Liver (tissue), 9 donors: ENCODE results near the gene TSPAN8. TPM values are rescaled to one million over a fixed set of nuclear protein-coding genes. Genes with fewer than 3 reads are reported as not detected.

Experiments used
- DNase-seq: peaks from one replicate; pipeline ENCODE4 v3.0.0-alpha.2; 2017; ENCODE audit warnings: low spot score
- H3K27ac ChIP-seq, 2 donors: one replicate each; pipeline ENCODE4 v1.7.0; 2013; ENCODE audit warnings: inconsistent platforms in 2 of 2, low read length in 2 of 2, control low read depth in 1 of 2, low read depth in 1 of 2, mild to moderate bottlenecking in 1 of 2
- H3K27me3 ChIP-seq, 4 donors: one replicate each; pipeline versions ENCODE4 v1.6.1 to v1.7.0; 2013; ENCODE audit warnings: low read length in 3 of 4, inconsistent platforms in 1 of 4, mild to moderate bottlenecking in 1 of 4, moderate library complexity in 1 of 4; ENCODE audit not compliant: control insufficient read depth in 4 of 4, insufficient read depth in 4 of 4
- H3K36me3 ChIP-seq, 4 donors: one replicate each; pipeline versions ENCODE4 v1.6.1 to v1.7.0; 2013; ENCODE audit warnings: low read length in 3 of 4, mild to moderate bottlenecking in 3 of 4, low read depth in 1 of 4, moderate library complexity in 1 of 4; ENCODE audit not compliant: control insufficient read depth in 4 of 4, insufficient read depth in 3 of 4
- H3K4me1 ChIP-seq, 4 donors: one replicate each; pipeline versions ENCODE4 v1.6.1 to v1.7.0; 2013; ENCODE audit warnings: low read length in 3 of 4, mild to moderate bottlenecking in 3 of 4, moderate library complexity in 1 of 4; ENCODE audit not compliant: control insufficient read depth in 4 of 4, insufficient read depth in 4 of 4
- H3K4me3 ChIP-seq, 3 donors: one replicate each; pipeline versions ENCODE4 v1.6.1 to v1.7.0; 2013; ENCODE audit warnings: low read length in 3 of 3, control low read depth in 1 of 3, low read depth in 1 of 3, mild to moderate bottlenecking in 1 of 3
- H3K9ac ChIP-seq, 2 donors: one replicate each; pipeline ENCODE4 v1.7.0; 2013; ENCODE audit warnings: low read length in 2 of 2, mild to moderate bottlenecking in 2 of 2, moderate library complexity in 2 of 2, control low read depth in 1 of 2, low read depth in 1 of 2
- H3K9me3 ChIP-seq, 4 donors: one replicate each; pipeline versions ENCODE4 v1.6.1 to v1.7.0; 2013; ENCODE audit warnings: low read length in 3 of 4; ENCODE audit not compliant: control insufficient read depth in 4 of 4
- EGR1 ChIP-seq, 2 donors: IDR thresholded peaks; 2 replicates each; pipeline ENCODE4 v1.6.1; 2016 to 2018; ENCODE audit warnings: antibody characterized with exemption in 2 of 2, low read depth in 2 of 2
- FOXA1 ChIP-seq: IDR thresholded peaks from 2 replicates; pipeline ENCODE4 v1.6.1; 2016; ENCODE audit warnings: antibody characterized with exemption
- FOXA2 ChIP-seq: IDR thresholded peaks from 2 replicates; pipeline ENCODE4 v1.6.1; 2016; ENCODE audit warnings: antibody characterized with exemption
- GABPA ChIP-seq, 2 donors: IDR thresholded peaks in 1 of 2; conservative IDR thresholded peaks in 1 of 2; 2 replicates each; pipeline ENCODE4 v1.6.1; 2016; ENCODE audit warnings: antibody characterized with exemption in 2 of 2, mild to moderate bottlenecking in 1 of 2, moderate library complexity in 1 of 2
- HNF4A ChIP-seq, 2 donors: conservative IDR thresholded peaks; 2 replicates each; pipeline ENCODE4 v1.6.1; 2016; ENCODE audit warnings: antibody characterized with exemption in 2 of 2, mild to moderate bottlenecking in 2 of 2
- HNF4G ChIP-seq: IDR thresholded peaks from 2 replicates; pipeline ENCODE4 v1.6.1; 2016; ENCODE audit warnings: antibody characterized with exemption
- JUND ChIP-seq, 2 donors: IDR thresholded peaks; 2 replicates each; pipeline ENCODE4 v1.6.1; 2016; ENCODE audit warnings: antibody characterized with exemption in 2 of 2
- NR2F2 ChIP-seq: IDR thresholded peaks from 2 replicates; pipeline ENCODE4 v1.6.1; 2016; ENCODE audit warnings: antibody characterized with exemption
- RAD21 ChIP-seq, 2 donors: IDR thresholded peaks; 2 replicates each; pipeline ENCODE4 v1.6.1; 2016; ENCODE audit warnings: antibody characterized with exemption in 2 of 2, mild to moderate bottlenecking in 2 of 2
- RXRA ChIP-seq, 2 donors: IDR thresholded peaks; 2 replicates each; pipeline ENCODE4 v1.6.1; 2017 to 2018; ENCODE audit warnings: antibody characterized with exemption in 2 of 2, mild to moderate bottlenecking in 1 of 2
- SP1 ChIP-seq: IDR thresholded peaks from 2 replicates; pipeline ENCODE4 v1.6.1; 2018; ENCODE audit warnings: antibody characterized with exemption, mild to moderate bottlenecking
- TAF1 ChIP-seq: conservative IDR thresholded peaks from 2 replicates; pipeline ENCODE4 v1.6.1; 2016; ENCODE audit warnings: antibody characterized with exemption, mild to moderate bottlenecking
- YY1 ChIP-seq: IDR thresholded peaks from 2 replicates; pipeline ENCODE4 v1.6.1; 2016; ENCODE audit warnings: antibody characterized with exemption, mild to moderate bottlenecking
- WGBS: extraction: QIAGEN DNeasy Blood & Tissue Kit; methylation state at CpG from one replicate; pipeline ENCODE4 v1.1.7; 2013; 5-methylcytosine and 5-hydroxymethylcytosine counted together
- polyA plus RNA-seq, 2 donors: library from polyadenylated mRNA; stranded (reverse) in 1 of 2; unstranded in 1 of 2; fragments of 200-250 nt in 1 of 2; fragments of >200 nt in 1 of 2; fragmentation: Nextera tagmentation in 1 of 2; extraction: Ambion mirVana in 1 of 2; gene quantifications; one replicate each; pipeline versions ENCODE4 v1.2.1 to v1.2.3, GENCODE V29; 2013 to 2015
- total RNA-seq, 2 donors: library from RNA; depleted of rRNA; stranded (reverse); fragments of >200 nt; gene quantifications; one replicate each; pipeline ENCODE4 v1.2.3, GENCODE V29; 2014
- TF ChIP-seq, protein P1 (sequence below): fragments of 150-350 bp; IDR thresholded peaks from 2 replicates; pipeline ENCODE4 v1.5.1; 2017; ENCODE audit warnings: improper control_type of control experiment, low read depth, low read length; ENCODE audit not compliant: missing input control
- TF ChIP-seq, protein P2 (sequence below): IDR thresholded peaks from 2 replicates; pipeline ENCODE4 v1.6.1; 2016; ENCODE audit warnings: antibody characterized with exemption
- TF ChIP-seq, protein P3 (sequence below): IDR thresholded peaks from 2 replicates; pipeline ENCODE4 v1.6.1; 2016; ENCODE audit warnings: antibody characterized with exemption
- TF ChIP-seq, protein P4 (sequence below): IDR thresholded peaks from 2 replicates; pipeline ENCODE4 v1.6.1; 2016; ENCODE audit warnings: antibody characterized with exemption, mild to moderate bottlenecking
- TF ChIP-seq, protein P5 (sequence below): IDR thresholded peaks from 2 replicates; pipeline ENCODE4 v1.6.1; 2016; ENCODE audit warnings: antibody characterized with exemption
- donor health status: healthy.
- donor health status: healthy.
- donor health status: healthy.
- donor health status: healthy.
- donor health status: healthy.

Gene TSPAN8
- total and polyA plus RNA-seq, 4 donors, result 0.65 to 9.3 (median 5.2) TPM

DNA sequence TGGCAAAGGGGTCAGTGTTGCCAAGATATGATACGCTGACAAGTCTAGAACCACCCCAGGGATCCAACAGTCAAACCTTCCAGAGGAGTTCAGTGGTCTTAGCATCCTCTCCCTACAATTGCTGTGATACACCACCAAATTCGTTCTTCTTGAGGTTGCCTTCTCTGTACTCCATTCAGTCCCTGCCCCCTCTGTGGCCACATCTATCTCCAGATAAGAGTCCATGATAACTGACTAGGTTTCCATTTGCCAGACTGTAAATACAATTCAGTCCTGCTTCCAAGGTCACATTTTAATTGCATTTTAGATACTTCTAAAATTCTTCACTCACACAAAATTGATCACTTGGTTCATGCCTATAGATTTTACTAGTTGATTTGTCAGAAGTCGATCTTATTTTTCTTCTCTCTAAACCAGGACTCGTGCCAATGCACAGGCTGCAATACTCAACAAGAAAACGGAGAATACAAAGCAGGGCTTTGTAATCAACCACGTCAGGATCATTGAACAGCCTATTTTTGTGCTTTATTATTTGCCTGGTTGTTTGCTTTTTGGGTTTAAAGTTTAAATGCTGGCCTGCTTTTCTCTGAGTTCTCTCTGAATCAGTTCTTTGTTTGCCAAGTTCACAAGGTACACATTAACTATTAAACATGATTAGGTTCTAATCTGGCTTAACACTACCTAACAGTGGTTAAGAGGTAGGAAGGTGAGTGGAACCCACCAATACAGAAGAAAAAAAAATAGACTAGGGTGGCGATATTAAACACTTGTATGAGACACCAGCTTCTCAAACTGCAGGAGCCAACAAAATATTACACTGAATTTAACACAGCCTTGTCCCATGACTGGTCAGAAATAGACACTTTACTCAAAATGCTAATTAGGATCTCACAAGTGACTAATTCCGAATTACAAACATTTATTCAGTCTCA lies 5.3 kb upstream of the TSPAN8 start:
- TF ChIP-seq SP1 (peak; percentile 96), HNF4G (peak; percentile 20), FOXA1 (peak; percentile 3), RXRA (IDR thresholded peaks at IDR 0.05) (peak; percentile 73 to 84), GABPA (IDR thresholded peaks at IDR 0.05 in 1 of 2, conservative IDR thresholded peaks at IDR 0.05 in 1 of 2) (no peak), EGR1 (IDR thresholded peaks at IDR 0.05; ENCODE audit: low read depth in 2 of 2) (peak in 1 of 2 donors; percentile 33), JUND (IDR thresholded peaks at IDR 0.05) (peak in 1 of 2 donors; percentile 63), NR2F2 (no peak), FOXA2 (peak; percentile 76), YY1 (peak; percentile 86), TAF1 (no peak), RAD21 (IDR thresholded peaks at IDR 0.05) (peak; percentile 50 to 57), HNF4A (conservative IDR thresholded peaks at IDR 0.05) (peak; percentile 84 to 90)
- TF ChIP-seq, protein P1, sequence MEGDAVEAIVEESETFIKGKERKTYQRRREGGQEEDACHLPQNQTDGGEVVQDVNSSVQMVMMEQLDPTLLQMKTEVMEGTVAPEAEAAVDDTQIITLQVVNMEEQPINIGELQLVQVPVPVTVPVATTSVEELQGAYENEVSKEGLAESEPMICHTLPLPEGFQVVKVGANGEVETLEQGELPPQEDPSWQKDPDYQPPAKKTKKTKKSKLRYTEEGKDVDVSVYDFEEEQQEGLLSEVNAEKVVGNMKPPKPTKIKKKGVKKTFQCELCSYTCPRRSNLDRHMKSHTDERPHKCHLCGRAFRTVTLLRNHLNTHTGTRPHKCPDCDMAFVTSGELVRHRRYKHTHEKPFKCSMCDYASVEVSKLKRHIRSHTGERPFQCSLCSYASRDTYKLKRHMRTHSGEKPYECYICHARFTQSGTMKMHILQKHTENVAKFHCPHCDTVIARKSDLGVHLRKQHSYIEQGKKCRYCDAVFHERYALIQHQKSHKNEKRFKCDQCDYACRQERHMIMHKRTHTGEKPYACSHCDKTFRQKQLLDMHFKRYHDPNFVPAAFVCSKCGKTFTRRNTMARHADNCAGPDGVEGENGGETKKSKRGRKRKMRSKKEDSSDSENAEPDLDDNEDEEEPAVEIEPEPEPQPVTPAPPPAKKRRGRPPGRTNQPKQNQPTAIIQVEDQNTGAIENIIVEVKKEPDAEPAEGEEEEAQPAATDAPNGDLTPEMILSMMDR, result no peak
- TF ChIP-seq, protein P2, sequence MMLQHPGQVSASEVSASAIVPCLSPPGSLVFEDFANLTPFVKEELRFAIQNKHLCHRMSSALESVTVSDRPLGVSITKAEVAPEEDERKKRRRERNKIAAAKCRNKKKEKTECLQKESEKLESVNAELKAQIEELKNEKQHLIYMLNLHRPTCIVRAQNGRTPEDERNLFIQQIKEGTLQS, result peak; percentile 33
- TF ChIP-seq, protein P3, sequence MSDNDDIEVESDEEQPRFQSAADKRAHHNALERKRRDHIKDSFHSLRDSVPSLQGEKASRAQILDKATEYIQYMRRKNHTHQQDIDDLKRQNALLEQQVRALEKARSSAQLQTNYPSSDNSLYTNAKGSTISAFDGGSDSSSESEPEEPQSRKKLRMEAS, result peak; percentile 46
- TF ChIP-seq, protein P4, sequence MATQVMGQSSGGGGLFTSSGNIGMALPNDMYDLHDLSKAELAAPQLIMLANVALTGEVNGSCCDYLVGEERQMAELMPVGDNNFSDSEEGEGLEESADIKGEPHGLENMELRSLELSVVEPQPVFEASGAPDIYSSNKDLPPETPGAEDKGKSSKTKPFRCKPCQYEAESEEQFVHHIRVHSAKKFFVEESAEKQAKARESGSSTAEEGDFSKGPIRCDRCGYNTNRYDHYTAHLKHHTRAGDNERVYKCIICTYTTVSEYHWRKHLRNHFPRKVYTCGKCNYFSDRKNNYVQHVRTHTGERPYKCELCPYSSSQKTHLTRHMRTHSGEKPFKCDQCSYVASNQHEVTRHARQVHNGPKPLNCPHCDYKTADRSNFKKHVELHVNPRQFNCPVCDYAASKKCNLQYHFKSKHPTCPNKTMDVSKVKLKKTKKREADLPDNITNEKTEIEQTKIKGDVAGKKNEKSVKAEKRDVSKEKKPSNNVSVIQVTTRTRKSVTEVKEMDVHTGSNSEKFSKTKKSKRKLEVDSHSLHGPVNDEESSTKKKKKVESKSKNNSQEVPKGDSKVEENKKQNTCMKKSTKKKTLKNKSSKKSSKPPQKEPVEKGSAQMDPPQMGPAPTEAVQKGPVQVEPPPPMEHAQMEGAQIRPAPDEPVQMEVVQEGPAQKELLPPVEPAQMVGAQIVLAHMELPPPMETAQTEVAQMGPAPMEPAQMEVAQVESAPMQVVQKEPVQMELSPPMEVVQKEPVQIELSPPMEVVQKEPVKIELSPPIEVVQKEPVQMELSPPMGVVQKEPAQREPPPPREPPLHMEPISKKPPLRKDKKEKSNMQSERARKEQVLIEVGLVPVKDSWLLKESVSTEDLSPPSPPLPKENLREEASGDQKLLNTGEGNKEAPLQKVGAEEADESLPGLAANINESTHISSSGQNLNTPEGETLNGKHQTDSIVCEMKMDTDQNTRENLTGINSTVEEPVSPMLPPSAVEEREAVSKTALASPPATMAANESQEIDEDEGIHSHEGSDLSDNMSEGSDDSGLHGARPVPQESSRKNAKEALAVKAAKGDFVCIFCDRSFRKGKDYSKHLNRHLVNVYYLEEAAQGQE, result peak; percentile 75
- TF ChIP-seq, protein P5, sequence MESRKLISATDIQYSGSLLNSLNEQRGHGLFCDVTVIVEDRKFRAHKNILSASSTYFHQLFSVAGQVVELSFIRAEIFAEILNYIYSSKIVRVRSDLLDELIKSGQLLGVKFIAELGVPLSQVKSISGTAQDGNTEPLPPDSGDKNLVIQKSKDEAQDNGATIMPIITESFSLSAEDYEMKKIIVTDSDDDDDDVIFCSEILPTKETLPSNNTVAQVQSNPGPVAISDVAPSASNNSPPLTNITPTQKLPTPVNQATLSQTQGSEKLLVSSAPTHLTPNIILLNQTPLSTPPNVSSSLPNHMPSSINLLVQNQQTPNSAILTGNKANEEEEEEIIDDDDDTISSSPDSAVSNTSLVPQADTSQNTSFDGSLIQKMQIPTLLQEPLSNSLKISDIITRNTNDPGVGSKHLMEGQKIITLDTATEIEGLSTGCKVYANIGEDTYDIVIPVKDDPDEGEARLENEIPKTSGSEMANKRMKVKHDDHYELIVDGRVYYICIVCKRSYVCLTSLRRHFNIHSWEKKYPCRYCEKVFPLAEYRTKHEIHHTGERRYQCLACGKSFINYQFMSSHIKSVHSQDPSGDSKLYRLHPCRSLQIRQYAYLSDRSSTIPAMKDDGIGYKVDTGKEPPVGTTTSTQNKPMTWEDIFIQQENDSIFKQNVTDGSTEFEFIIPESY, result peak; percentile 67
- Histone ChIP-seq H3K4me3 (peak overlapping the region in 1 of 3 donors; percentile 23), H3K27ac (peak overlapping the region; percentile 74 to 77), H3K9ac (peak overlapping the region in 1 of 2 donors; percentile 75), H3K36me3 (no peaks in the 10 kb centered on the region), H3K9me3 (no peaks in the 10 kb centered on the region), H3K4me1 (peaks cover 7 to 39% (median 31%) of the 10 kb centered on the region in 4 donors), H3K27me3 (no peaks in the 10 kb centered on the region)
- 33% methylated on average over 8 of the region's 8 CpGs for WGBS
- no peak for DNase-seq
